Stimulated activated CD8-positive, alpha-beta memory T cell treated with anti-CD3 and anti-CD28 coated beads, Interleukin-4, amount 100 ng/mL, for 4 hours (primary cell): ENCODE measurements around the gene MYO18A.
"Not testable (repeated sequence)": the region's sequence is repeated elsewhere in the genome, so short reads cannot be mapped to it uniquely, and the experiment has no call there.

Source experiments
- DNase-seq, 2 donors: peaks; one replicate each; pipeline ENCODE4 v3.0.0-alpha.2; 2020; ENCODE audit warnings: low read depth in 2 of 2, low spot score in 1 of 2

MYO18A gene

DNA sequence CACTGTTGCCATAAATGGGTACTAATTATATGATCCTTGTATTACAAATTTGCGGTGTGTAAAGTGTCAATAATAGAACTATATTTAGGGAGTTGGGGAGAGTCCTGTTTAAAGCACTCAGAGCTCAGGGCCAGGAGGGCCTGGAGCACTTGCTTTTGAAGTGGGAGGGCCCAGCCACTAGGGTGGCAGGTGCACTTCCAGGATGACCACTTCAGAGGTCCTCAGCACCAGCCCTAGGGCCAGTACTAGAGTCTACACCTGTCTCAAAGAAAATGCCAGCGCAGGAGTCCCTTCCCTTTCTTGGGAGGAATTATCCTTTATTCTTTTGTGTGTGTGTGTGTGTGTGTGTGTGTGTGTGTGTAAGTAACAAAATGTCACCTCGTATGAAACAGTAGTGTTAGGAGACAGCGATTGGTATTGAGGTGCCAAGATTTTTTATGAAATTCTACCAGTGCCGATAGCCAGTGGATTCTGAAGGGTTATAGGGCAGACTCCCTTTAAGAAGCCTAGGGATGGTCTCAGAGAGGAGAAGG is 31.9 kb downstream of the MYO18A start:
- DNase-seq, result no peak

- no peak for DNase-seq
These were observed 32.5 kb downstream of the MYO18A start for GRCh38 chr17:29147682-29148081.

DNA sequence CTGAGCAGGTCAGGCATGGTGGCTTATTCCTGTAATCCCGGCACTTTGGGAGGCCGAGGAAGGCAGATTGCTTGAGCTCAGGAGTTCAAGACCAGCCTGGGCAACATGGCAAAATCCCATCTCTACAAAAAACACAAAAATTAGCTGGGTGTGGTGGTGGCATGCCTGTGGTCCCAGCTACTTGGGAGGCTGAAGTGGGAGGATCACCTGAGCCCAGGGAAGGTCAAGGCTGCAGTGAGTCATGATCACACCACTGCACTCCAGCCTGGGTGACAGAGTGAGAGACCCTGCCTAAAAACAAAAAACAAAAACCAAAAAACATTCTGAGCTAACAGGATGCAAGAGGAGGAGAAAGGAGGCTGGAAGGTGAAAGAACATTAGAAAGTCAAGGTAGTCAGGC is 33.0 kb downstream of the MYO18A start:
- DNase-seq, result not testable (repeated sequence)

DNA sequence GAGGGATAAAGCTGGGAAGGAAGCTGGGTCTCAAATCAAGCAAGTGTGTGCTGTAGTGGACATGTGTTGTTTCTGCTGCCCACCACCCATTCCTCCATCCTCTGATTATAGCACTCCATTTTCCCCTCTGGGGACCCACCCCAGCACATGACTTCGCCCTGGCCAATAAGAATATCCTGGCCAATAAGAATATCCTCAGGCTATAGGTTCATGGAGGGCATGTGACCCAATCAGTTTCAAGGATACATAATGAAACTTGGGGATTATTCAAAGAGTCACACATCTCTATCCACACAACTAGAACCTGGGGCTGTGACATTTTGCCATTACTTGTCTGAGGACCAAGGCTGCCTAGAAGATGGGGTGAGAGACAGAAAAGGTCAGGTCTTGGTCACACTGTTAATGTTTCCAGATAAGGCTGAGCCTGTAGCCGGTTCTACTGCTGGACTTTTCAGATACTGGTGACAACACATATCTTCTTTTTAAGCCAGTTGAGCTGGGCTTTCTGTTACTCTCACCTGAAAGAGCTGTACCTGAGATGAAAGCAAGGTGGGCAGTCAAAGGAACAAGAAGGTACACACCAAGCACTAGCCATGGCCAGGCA is 33.7 kb downstream of the MYO18A start:
- DNase-seq, result no peak

DNA sequence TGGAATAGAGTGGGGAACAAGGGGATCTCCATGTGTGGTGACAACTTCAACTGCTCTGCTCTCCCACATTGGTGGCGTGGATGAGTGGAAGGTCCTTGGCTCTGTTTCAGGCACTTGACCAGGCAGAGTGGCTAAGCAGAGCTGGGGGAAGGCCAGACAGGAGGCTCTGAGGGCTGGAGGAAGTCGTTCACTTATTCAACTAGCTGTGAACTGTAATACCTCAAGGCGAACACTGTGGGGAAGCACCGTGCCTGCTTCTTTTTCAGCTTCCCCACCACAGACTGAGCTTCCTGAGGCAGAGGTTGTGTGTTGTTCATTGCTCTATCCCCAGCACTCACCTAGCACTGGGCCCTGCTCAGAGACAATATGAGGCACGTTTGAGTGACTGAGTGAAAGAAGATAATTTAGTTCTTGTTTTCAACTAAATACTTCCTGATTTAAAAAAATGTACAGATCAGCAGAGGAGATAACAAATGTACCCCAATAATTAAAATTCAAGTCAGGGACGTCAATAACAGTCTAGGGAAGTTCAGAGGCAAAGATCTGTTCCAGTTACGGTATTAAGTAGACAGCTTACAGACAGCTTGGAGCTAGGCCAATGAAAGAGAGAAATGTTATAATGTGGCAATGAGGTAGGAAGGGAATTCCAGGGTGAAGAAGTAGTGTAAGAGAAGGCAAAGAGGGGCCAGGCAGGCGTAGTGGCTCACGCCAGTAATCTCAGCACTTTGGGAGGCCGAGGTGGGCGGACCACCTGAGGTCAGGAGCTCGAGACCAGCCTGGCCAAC is 34.7 kb downstream of the MYO18A start:
- peak; percentile 43 to 45 for DNase-seq

DNA sequence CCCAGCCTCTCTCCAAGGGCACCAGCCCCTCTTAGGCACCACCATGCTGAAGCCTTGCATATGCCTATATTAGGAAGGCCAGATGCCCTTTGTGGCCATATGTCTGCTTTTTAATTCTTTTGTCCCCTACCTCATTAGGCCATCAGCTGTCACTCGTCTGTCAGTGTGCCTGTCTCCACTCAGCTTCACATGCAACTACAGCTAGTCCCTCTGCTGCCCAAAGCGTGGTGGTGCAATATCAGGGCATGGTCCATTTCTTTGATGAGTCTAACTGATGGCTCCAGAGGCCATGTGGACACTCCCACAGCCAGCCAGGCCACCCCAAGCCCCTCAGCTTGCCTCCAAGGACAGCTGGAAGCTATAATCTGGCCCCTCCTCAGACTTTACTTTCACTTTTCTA is 36.3 kb downstream of the MYO18A start:
- no peak for DNase-seq

GRCh38 chr17:29141514-29141876 is 38.7 kb downstream of the MYO18A start:
- no peak for DNase-seq

DNA sequence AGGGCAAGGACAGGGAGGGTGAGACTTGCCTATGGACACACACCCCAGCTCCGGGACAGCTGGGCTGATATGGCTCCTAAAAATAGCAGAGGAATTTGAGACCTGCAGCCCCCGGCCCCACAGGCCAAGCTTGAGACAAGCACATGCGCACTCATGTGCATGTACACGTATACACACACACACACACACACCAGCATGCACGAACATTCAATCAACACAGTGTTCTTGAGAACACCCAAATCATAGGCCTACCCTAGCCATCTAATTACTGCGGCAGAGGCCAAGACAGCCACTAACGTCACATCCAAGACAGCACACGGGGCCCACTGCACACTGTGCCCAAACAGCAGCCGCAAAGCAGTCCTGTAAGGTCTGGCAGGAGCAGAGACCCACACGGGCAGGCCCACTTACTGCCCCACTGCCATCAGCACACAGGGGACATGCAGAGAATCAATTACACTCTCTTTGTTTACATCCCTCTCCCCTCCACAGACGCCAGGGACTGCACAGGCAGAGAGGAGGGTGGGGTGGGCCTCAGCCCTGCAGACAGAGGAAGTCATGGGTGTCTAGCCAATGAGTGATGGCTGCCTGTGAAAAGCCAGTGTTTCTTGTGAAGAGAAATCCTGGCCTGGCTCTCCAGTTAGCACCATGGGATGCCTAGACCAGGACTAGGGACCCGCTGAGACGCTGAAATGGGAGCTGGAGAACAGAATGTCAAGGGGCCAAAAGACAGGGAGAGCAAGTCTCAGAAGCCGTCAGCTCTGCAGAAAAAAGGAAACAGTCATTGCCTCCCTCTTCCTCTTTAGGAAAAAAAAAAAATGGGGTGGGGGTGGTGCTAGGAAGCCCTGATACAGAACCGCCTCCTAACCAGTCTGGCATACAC is 39.3 kb downstream of the MYO18A start:
- DNase-seq, result no peak

DNA sequence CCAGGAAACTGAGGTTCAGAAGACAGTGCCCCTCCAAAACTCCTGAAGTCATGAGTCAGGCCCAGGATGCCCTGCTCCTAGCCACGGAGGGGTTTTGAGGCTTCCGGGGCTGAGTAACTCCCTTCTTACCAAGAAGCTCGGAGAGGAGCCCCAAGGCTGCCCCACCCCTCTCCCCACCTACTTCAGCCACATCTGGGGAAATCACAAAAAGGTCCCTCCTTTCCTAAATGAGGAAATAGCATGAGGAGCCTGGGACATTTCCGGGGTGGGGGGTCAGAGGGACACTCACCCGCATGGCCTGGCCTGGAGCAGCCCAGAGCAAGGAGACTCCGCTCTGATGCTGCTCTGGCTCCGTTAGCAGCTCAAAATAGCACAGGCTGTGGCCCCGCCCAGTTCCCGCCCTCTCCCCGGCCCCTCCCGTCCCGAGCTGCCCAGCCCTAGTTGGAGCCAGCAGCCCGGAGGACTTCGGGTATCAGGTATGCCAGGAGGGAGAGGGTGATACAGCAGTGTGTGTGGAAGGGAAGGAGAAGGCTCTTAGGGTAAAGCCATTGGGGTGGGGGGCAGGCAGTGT is 40.1 kb downstream of the MYO18A start:
- DNase-seq, result peak; percentile 60 to 77

DNA sequence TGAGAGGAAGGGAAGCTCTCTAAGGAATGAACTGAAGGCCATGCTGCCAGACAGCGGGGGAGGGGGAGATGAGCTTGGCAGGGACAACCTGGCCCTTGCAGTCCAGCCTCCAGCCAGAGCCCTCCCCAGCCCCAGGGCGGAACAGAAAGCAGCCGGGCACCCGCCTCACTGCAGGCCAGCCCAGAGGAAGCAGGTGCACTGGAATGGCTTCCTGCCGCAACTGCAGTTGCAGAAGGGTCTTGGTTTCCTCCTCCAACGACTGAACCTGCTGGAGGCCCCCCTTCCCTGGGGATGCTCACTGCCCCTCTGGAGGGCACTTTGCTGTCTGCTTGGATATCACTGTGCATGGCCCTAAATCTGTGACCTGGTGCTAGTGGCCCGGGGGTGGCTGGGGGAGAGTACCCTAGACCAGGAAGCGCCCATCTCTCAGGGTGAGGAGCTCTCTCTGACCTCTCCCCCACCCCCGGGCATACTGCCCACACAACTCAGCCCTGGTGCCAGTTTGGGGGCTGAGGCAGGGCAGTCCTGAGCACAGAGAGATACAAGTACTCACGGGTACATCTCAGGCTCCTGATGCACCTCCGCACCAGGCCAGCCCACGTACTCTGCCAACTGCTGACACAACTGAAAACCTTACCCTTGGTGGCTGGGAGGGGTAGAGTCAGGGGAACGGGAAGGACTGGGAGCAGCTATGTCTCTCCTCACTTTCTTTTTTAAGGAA is 41.1 kb downstream of the MYO18A start:
- no peak for DNase-seq

- DNase-seq, result no peak
These were observed 41.8 kb downstream of the MYO18A start for GRCh38 chr17:29138184-29138955.

DNA sequence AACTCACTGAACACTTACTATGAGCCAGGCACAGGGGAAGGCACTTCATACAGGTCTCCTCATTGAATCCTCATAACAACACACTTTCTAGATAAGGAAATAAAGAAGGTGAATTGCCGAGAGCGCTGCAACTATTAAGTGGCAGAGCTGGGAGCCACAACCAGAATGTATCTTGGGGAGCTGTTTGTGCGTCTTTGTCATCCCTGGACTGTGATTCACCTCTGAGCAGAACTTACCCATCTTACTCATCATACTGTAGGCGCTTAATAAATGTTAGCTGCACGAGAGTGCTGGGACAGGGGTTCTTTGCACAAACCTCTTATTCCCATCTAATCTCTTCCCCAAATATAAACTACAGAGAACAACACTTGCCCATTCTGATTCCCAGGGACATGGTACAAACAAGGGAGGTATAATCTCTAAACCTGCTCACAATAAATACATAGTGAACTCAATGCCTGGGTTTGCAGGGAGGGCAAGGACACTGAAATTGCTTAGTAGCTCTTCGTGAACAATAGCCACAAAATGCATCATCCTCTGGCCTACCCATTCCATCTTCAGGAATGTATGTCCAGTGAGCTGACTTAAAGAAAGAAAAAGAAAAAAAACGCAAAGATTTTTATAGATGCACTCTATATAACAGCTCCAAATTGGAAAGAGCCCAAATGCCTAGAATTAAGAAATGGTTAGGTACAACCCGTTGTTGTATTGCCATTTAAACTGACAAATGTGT is 43.0 kb downstream of the MYO18A start:
- no peak for DNase-seq

DNA sequence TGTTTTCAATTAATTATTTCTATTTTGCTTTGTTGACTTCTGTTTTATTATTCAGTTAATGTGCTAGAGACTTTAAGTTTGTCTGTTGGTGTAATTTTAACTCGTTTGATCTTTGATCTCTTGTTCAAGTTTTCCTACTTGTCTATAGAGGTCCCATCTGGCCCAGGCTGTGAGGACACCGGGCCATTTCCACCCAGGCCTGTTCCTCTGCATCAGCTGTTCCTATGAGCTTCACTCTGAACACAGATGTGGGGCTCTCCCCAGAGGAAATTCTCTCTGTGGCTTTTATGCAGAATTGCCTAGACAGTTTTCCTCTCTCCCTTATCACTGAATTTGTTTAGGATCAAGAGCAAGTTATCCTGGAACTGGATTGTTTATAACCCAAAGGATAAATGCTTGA is 44.7 kb downstream of the MYO18A start:
- DNase-seq, result no peak

DNA sequence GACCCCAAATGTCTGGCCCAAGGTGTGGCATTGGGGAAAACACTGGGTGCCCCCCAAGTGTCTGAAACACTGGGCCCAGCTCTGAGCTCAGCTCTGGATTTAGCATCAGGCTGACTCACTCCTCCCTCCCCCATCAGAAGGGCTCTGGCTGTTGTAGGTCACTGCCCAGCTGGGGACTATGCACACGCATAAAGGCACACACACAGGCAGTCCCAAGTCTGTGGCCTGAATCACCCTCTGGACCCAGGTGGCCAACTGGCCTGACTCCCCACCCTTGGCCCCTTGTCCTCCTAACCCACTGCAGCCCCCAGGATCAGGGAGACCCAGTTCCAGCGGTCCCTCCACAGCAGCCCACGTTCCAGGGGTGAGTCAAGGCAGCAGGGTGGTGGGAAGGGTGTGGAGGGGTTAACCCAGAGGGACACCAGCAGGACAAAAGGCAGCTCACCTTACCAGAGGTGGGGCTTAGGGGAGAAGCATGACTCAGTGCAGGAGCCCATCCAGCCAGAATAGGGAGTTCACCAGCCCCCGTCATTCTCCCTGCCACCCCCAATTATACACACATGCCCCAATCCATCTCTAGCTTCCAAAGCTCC is 47.0 kb downstream of the MYO18A start:
- no peak for DNase-seq

DNA sequence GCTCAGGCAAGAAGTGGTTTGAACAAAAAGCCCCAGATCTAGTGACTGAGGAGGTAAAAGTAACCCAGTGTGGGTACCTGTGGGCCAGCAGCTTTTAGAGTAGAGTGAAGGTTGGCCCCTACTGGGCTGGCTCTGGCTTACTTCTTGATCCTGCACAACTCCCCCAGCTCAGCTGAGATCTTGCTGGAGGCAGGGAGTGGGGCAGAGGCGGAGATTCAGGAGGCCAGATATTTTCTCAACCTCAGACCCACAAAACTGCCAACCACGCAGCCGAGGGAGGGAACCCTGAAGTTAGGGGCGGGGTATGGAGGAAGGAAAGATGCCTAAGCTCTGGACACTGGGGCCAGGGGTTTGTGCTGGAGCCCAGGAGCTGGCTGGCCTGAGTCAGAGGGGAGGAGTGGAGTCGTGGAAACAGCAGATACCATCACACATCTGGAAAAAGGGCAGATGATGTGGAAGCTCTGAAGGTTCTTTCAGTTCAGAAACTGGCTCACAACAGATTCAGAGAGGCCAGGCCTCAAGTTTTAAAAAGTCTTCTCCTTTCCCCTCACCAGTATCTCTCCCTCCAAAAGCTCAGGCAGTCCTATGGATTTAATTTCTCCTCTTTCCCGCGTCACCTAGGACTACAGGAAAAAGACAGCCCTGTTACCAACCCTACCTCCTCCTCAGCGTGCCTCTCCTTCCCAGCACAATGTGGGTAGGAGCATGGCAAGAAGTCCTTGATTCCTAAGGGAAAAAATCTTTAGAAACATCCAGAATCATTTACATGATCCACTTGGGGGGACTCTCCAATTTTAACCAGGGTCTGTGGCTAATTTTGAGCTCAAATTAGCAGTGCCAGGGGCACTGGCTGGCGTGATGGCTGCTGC is 48.1 kb downstream of the MYO18A start:
- no peak for DNase-seq

DNA sequence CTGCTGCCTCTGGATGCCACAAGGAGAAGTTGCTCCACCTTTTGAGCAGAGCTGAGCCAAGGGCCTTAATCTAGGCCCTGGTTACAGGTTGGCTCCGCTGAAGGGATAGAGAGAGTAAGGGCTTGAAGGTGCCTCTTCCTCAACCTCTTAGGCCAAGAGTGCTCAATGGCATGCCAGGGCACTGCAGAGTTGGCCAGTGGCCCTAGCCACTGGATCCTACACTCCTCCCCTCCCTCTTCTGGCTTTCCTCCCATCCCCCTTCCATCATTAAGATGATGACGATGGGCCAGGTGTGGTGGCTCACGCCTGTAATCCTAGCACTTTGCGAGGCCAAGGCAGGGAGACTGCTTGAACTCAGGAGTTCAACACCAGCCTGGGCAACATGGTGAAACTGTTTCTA is 50.5 kb downstream of the MYO18A start:
- DNase-seq, result no peak

GRCh38 chr17:29127840-29128239 is 52.4 kb downstream of the MYO18A start:
- DNase-seq, result no peak
